HepG2 (cell line): ENCODE measurements around the gene EIF2S2. TPM values are rescaled to one million over a fixed set of nuclear protein-coding genes. Genes with fewer than 3 reads are reported as not detected.
A peak's percentile ranks its signal among the peaks of the same experiment; 100 is the strongest.

ENCODE experiments used
- AGO1 ChIP-seq: fragments of 200-400 bp; formaldehyde crosslinking; IDR thresholded peaks from 2 replicates; pipeline ENCODE4 v1.6.1; 2017; ENCODE audit warnings: mild to moderate bottlenecking, low read depth, low read length, moderate library complexity; ENCODE audit not compliant: poor library complexity, severe bottlenecking
- AKAP8 ChIP-seq: sonication (generic); formaldehyde crosslinking; IDR thresholded peaks from 2 replicates; pipeline ENCODE4 v1.5.1; 2020; ENCODE audit warnings: mild to moderate bottlenecking, missing genetic modification reagents
- GATAD2A ChIP-seq: IDR thresholded peaks from 2 replicates; pipeline ENCODE4 v1.6.1; 2016
- HINFP ChIP-seq: sonication (generic); formaldehyde crosslinking; IDR thresholded peaks from 2 replicates; pipeline ENCODE4 v1.4.0; 2020; ENCODE audit warnings: low read depth, mild to moderate bottlenecking, missing genetic modification reagents
- IRX3 ChIP-seq: sonication (generic); formaldehyde crosslinking; IDR thresholded peaks from 2 replicates; pipeline ENCODE4 v1.8.1; 2023; ENCODE audit warnings: mild to moderate bottlenecking, low read depth, missing genetic modification reagents, borderline replicate concordance
- KDM1A ChIP-seq: IDR thresholded peaks from 2 replicates; pipeline ENCODE4 v1.6.1; 2016; ENCODE audit warnings: missing compliant biosample characterization
- MAFK ChIP-seq, 2 experiments: IDR thresholded peaks in 1 of 2; conservative IDR thresholded peaks in 1 of 2; 2 replicates each; pipeline ENCODE4 v1.6.1; 2011; ENCODE audit warnings: improper control_type of control experiment in 2 of 2, low read length in 2 of 2
- MXD1 ChIP-seq: sonication (generic); formaldehyde crosslinking; IDR thresholded peaks from 2 replicates; pipeline ENCODE4 v1.4.0; 2020; ENCODE audit warnings: mild to moderate bottlenecking, missing genetic modification reagents
- NFRKB ChIP-seq: fragments of 450-650 bp; IDR thresholded peaks from 2 replicates; pipeline ENCODE4 v1.6.1; 2017
- POGZ ChIP-seq: sonication (generic); formaldehyde crosslinking; IDR thresholded peaks from 2 replicates; pipeline ENCODE4 v1.4.0; 2020; ENCODE audit warnings: mild to moderate bottlenecking, missing genetic modification reagents
- SAP130 ChIP-seq: IDR thresholded peaks from 2 replicates; pipeline ENCODE4 v1.6.1; 2016; ENCODE audit warnings: low read depth
- SATB2 ChIP-seq: sonication (generic); formaldehyde crosslinking; IDR thresholded peaks from 2 replicates; pipeline ENCODE4 v1.5.0; 2020; ENCODE audit warnings: missing genetic modification reagents
- SRSF4 ChIP-seq: fragments of 200-400 bp; formaldehyde crosslinking; IDR thresholded peaks from one replicate; pipeline ENCODE4 v1.6.1; 2018; ENCODE audit warnings: mild to moderate bottlenecking, low read depth, low read length, moderate library complexity; ENCODE audit not compliant: poor library complexity, severe bottlenecking
- TCF7 ChIP-seq: sonication (generic); IDR thresholded peaks from 2 replicates; pipeline ENCODE4 v1.6.1; 2016; ENCODE audit warnings: antibody characterized with exemption, low read depth
- TEAD2 ChIP-seq: sonication (generic); formaldehyde crosslinking; IDR thresholded peaks from 2 replicates; pipeline ENCODE4 v1.9.0; 2021; ENCODE audit warnings: missing genetic modification reagents
- ZFP90 ChIP-seq: sonication (generic); formaldehyde crosslinking; IDR thresholded peaks from 2 replicates; pipeline ENCODE4 v1.8.0; 2022; ENCODE audit warnings: missing genetic modification reagents, mild to moderate bottlenecking, inconsistent platforms, borderline replicate concordance
- ZNF121 ChIP-seq: sonication (generic); formaldehyde crosslinking; IDR thresholded peaks from 2 replicates; pipeline ENCODE4 v1.5.0; 2020; ENCODE audit warnings: mild to moderate bottlenecking, missing genetic modification reagents
- ZNF124 ChIP-seq: sonication (generic); formaldehyde crosslinking; IDR thresholded peaks from 2 replicates; pipeline ENCODE4 v1.4.0; 2020; ENCODE audit warnings: missing genetic modification reagents
- ZNF484 ChIP-seq: sonication (generic); formaldehyde crosslinking; IDR thresholded peaks from 2 replicates; pipeline ENCODE4 v1.5.1; 2020; ENCODE audit warnings: mild to moderate bottlenecking, low read depth, missing genetic modification reagents, borderline replicate concordance
- ZNF510 ChIP-seq: sonication (generic); formaldehyde crosslinking; IDR thresholded peaks from 2 replicates; pipeline ENCODE4 v1.4.0; 2020; ENCODE audit warnings: low read depth, mild to moderate bottlenecking, missing genetic modification reagents
- ZNF513 ChIP-seq: sonication (generic); formaldehyde crosslinking; conservative IDR thresholded peaks from 2 replicates; pipeline ENCODE4 v1.5.0; 2020; ENCODE audit warnings: missing genetic modification reagents
- ZNF547 ChIP-seq: sonication (generic); formaldehyde crosslinking; IDR thresholded peaks from 2 replicates; pipeline ENCODE4 v1.5.1; 2020; ENCODE audit warnings: mild to moderate bottlenecking, missing genetic modification reagents
- ZNF567 ChIP-seq: sonication (generic); formaldehyde crosslinking; IDR thresholded peaks from 2 replicates; pipeline ENCODE4 v1.8.1; 2023; ENCODE audit warnings: mild to moderate bottlenecking, missing genetic modification reagents, borderline replicate concordance
- ZNF652 ChIP-seq: IDR thresholded peaks from 2 replicates; pipeline ENCODE4 v1.6.1; 2016; ENCODE audit warnings: low read depth, borderline replicate concordance
- ZNF740 ChIP-seq: sonication (generic); formaldehyde crosslinking; IDR thresholded peaks from 2 replicates; pipeline ENCODE4 v1.4.0; 2020; ENCODE audit warnings: missing genetic modification reagents
- ZNF773 ChIP-seq: sonication (generic); formaldehyde crosslinking; IDR thresholded peaks from 2 replicates; pipeline ENCODE4 v1.4.0; 2020; ENCODE audit warnings: missing genetic modification reagents, borderline replicate concordance
- ZSCAN21 ChIP-seq: sonication (generic); formaldehyde crosslinking; IDR thresholded peaks from 2 replicates; pipeline ENCODE4 v1.8.0; 2022; ENCODE audit warnings: mild to moderate bottlenecking, missing genetic modification reagents, moderate library complexity, borderline replicate concordance
- polyA plus RNA-seq, 8 experiments: library from polyadenylated mRNA; depleted of rRNA in 3 of 8; stranded (reverse) in 7 of 8; unstranded in 1 of 8; fragments of >200 nt; fragmentation: Illumina TruSeq in 4 of 8; extraction: Trizol in 4 of 8; gene quantifications; 2 replicates each; pipeline versions ENCODE4 v1.2.1 to v1.2.3, GENCODE V29; 2011 to 2016; ENCODE audit warnings: low read depth in 4 of 8, missing spikeins in 1 of 8, mixed read lengths in 1 of 8; ENCODE audit not compliant: insufficient read depth in 1 of 8
- total RNA-seq, 5 experiments: library from RNA; depleted of rRNA; stranded (reverse); fragments of >200 nt; fragmentation: Illumina TruSeq; extraction: Trizol; gene quantifications; 2 replicates each; pipeline ENCODE4 v1.2.3, GENCODE V29; 2016; ENCODE audit warnings: low read depth in 1 of 5

EIF2S2 gene
- total and polyA plus RNA-seq, 2 of the 13 experiments (the other 11 are each of a cell fraction or from before 2014, with no cell fraction given) = 126 to 213 TPM

GRCh38 chr20:34111702-34112599 is at the start of gene EIF2S2 (continued):
- TF ChIP-seq HINFP (CRISPR knock-in tag) (peak; percentile 84; the same call in 1 of the 2 replicates), ZNF121 (CRISPR knock-in tag) (peak; percentile 43; the same call in 1 of the 2 replicates), TCF7 (no peak), MXD1 (CRISPR knock-in tag) (peak; percentile 90; the same call in 1 of the 2 replicates), AGO1 (peak; percentile 81), ZNF652 (CRISPR knock-in tag) (0 out of 2 replicates have a peak, but pooled peaks have one; percentile 7), KDM1A (CRISPR knock-in tag) (no peak), ZNF484 (CRISPR knock-in tag) (peak; percentile 77; the same call in 1 of the 2 replicates), NFRKB (no peak), AKAP8 (peak; percentile 88; the same call in 1 of the 2 replicates), ZNF513 (CRISPR knock-in tag) (0 out of 2 replicates have a peak, but pooled peaks have one; percentile 93), SAP130 (CRISPR knock-in tag) (peak; percentile 98), ZNF124 (CRISPR knock-in tag) (peak; percentile 98), ZNF567 (peak; percentile 99), ZSCAN21 (CRISPR knock-in tag) (peak; percentile 97), TEAD2 (peak; percentile 24; the same call in 1 of the 2 replicates), IRX3 (peak; percentile 97), SATB2 (CRISPR knock-in tag) (peak; percentile 91), POGZ (CRISPR knock-in tag) (peak; percentile 82), ZNF510 (CRISPR knock-in tag) (peak; percentile 93; the same call in 1 of the 2 replicates), MAFK (conservative IDR thresholded peaks at IDR 0.05 in 1 of 2, IDR thresholded peaks at IDR 0.05 in 1 of 2; ENCODE audit: low read length in 2 of 2) (0 out of 4 replicates have a peak, but pooled peaks of 1 of the 2 experiments have one; percentile 19), ZNF740 (CRISPR knock-in tag) (peak; percentile 75), ZFP90 (peak; percentile 98), ZNF773 (CRISPR knock-in tag) (0 out of 2 replicates have a peak, but pooled peaks have one; percentile 66), GATAD2A (CRISPR knock-in tag) (no peak; the same call in 1 of the 2 replicates), SRSF4 (no peak), ZNF547 (peak; percentile 84)
